Upper lobe of right lung (tissue), 1 donor: ENCODE results near the gene TAF11L10. TPM values are rescaled to one million over a fixed set of nuclear protein-coding genes. Genes with fewer than 3 reads are reported as not detected.
A peak's percentile ranks its signal among the peaks of the same experiment; 100 is the strongest.
"Not testable (repeated sequence)": the region's sequence is repeated elsewhere in the genome, so short reads cannot be mapped to it uniquely, and the experiment has no call there.

ENCODE experiments used
- ATAC-seq: fragments of 200-7000 bp; cut with Tn5 transposase; one replicate; pipeline ENCODE4 v1.9.1; 2020; ENCODE audit warnings: mild to moderate bottlenecking, moderate library complexity
- DNase-seq: peaks from one replicate; pipeline ENCODE4 v3.0.0-alpha.2; 2020
- H3K27ac ChIP-seq: fragments of 200-600 bp; one replicate; pipeline ENCODE4 v1.8.0; 2022
- H3K27me3 ChIP-seq: fragments of 200-600 bp; one replicate; pipeline ENCODE4 v1.8.0; 2022; ENCODE audit warnings: mild to moderate bottlenecking
- H3K36me3 ChIP-seq: fragments of 200-600 bp; one replicate; pipeline ENCODE4 v1.8.0; 2022
- H3K4me1 ChIP-seq: fragments of 200-600 bp; one replicate; pipeline ENCODE4 v1.8.0; 2022
- H3K4me3 ChIP-seq: fragments of 200-600 bp; one replicate; pipeline ENCODE4 v1.8.0; 2022; ENCODE audit warnings: mild to moderate bottlenecking
- H3K9me3 ChIP-seq: fragments of 200-600 bp; one replicate; pipeline ENCODE4 v1.8.0; 2022
- CTCF ChIP-seq: fragments of 200-600 bp; IDR thresholded peaks from one replicate; pipeline ENCODE4 v1.8.0; 2022; ENCODE audit warnings: antibody characterized with exemption
- intact Hi-C: fragments of 100-400 bp; cut with DNase I; formaldehyde crosslinking; loops from one replicate; pipeline ENCODE4 v1.11.0; 2022
- long read RNA-seq: library from polyadenylated mRNA; unstranded; transcript quantifications from one replicate; pipeline ENCODE4 v2.0.0, GENCODE V29; 2021
- total RNA-seq: library from RNA; stranded (reverse); fragmentation: NEBNext Ultra II Directional; extraction: Animal tissue kit (Norgen Biotek cat#: 25700); gene quantifications from one replicate; pipeline ENCODE4 v1.2.1, GENCODE V29; 2021
- donor health status: DM: no; HTN: yes; CAD: no; lungs with severe emphysema.

The TAF11L10 gene
- total RNA-seq, result not detected
- long read RNA-seq, result 0 reads

GRCh38 chr5:17597728-17598127, at the start of gene TAF11L10:
Gene TAF11L10 (minus strand): TSS chr5:17597828.
- not testable (repeated sequence) for DNase-seq

GRCh38 chr5:17634160-17634559, 36.5 kb upstream of the TAF11L10 start, which contains the start of gene TAF11L14:
Gene TAF11L14 (plus strand): TSS chr5:17634460.
- no peaks in the 10 kb centered on the region for H3K27me3 ChIP-seq
- intact Hi-C loops, result no loop called here
- H3K36me3 ChIP-seq, result no peaks in the 10 kb centered on the region
- no peaks in the 10 kb centered on the region for H3K9me3 ChIP-seq
- ATAC-seq (no peak), DNase-seq (no peak)
- H3K27ac ChIP-seq, result no peak within 1 kb of the TSS
- no peak for TF ChIP-seq CTCF
- H3K4me1 ChIP-seq, result no peaks in the 10 kb centered on the region
- H3K4me3 ChIP-seq, result no peak within 1 kb of the TSS

More at GRCh38 chr5:17597728-17598127, at the start of gene TAF11L10:
- H3K4me1 ChIP-seq, H3K4me3 ChIP-seq, ATAC-seq, H3K9me3 ChIP-seq, H3K27me3 ChIP-seq, H3K27ac ChIP-seq, H3K36me3 ChIP-seq, intact Hi-C loops: not testable (repeated sequence)

GRCh38 chr5:17631788-17632187, 34.2 kb upstream of the TAF11L10 start, which contains the start of gene TAF11L13:
Gene TAF11L13 (plus strand): TSS chr5:17632088.
- H3K4me3 ChIP-seq, H3K9me3 ChIP-seq, H3K4me1 ChIP-seq, H3K27ac ChIP-seq, DNase-seq, intact Hi-C loops, ATAC-seq, H3K36me3 ChIP-seq, H3K27me3 ChIP-seq: not testable (repeated sequence)

- intact Hi-C loops, result no loop called here
- H3K4me1 ChIP-seq, result no peaks in the 10 kb centered on the region
- DNase-seq, result no peak
- ATAC-seq, result peak; percentile 38
- no peaks in the 10 kb centered on the region for H3K27me3 ChIP-seq
- H3K4me3 ChIP-seq, result no peak overlapping the region
- H3K36me3 ChIP-seq, result no peaks in the 10 kb centered on the region
- no peaks in the 10 kb centered on the region for H3K9me3 ChIP-seq
- H3K27ac ChIP-seq, result no peak overlapping the region
- no peak for TF ChIP-seq CTCF
Observed at GRCh38 chr5:17625686-17626085, 28.1 kb upstream of the TAF11L10 start.

- TF ChIP-seq CTCF, result no peak
- H3K4me1 ChIP-seq, result no peaks in the 10 kb centered on the region
- no peak for ATAC-seq
- H3K27me3 ChIP-seq, result no peaks in the 10 kb centered on the region
- H3K36me3 ChIP-seq, result no peaks in the 10 kb centered on the region
- intact Hi-C loops, result no loop called here
- H3K9me3 ChIP-seq, result no peaks in the 10 kb centered on the region
- H3K27ac ChIP-seq, result no peak overlapping the region
- no peak for DNase-seq
- no peak overlapping the region for H3K4me3 ChIP-seq
Observed at GRCh38 chr5:17620627-17621026, 23.0 kb upstream of the TAF11L10 start.

GRCh38 chr5:17619354-17619753, 21.7 kb upstream of the TAF11L10 start:
- Histone ChIP-seq H3K9me3 (no peaks in the 10 kb centered on the region), H3K27ac (no peak overlapping the region), H3K27me3 (no peaks in the 10 kb centered on the region), H3K36me3 (no peaks in the 10 kb centered on the region), H3K4me3 (no peak overlapping the region), H3K4me1 (no peaks in the 10 kb centered on the region)
- ATAC-seq (no peak), DNase-seq (no peak)
- intact Hi-C loops, result no loop called here
- TF ChIP-seq CTCF, result no peak
